HepG2 (cell line): ENCODE measurements around the gene SEPTIN10. TPM values are rescaled to one million over a fixed set of nuclear protein-coding genes. Genes with fewer than 3 reads are reported as not detected.

Experiments
- ATAC-seq: fragments of 200-7000 bp; cut with Tn5 transposase; 3 replicates; pipeline ENCODE4 v1.9.1; 2020; ENCODE audit warnings: mild to moderate bottlenecking, moderate library complexity
- BruUV-seq: library from RNA; stranded (reverse); fragments of 400-500 nt; replicated peaks from 2 replicates; lab custom pipeline; 2021; lab: Mats Ljungman, UMichigan
- CTCF ChIA-PET: fragments of 300-600 bp; formaldehyde crosslinking; extraction: SDS; loops from one replicate; lab custom pipeline; 2021; ENCODE audit warnings: low total read pairs, inconsistent platforms, low intra/inter-chr PET ratio; lab: Yijun Ruan, JAX
- POLR2A ChIA-PET: fragments of 350-600 bp; sonication (Branson Sonifier 250); formaldehyde crosslinking; loops from one replicate; lab custom pipeline; 2020; ENCODE audit warnings: antibody characterized with exemption, inconsistent platforms; lab: Yijun Ruan, JAX
- DNase-seq: peaks from one replicate; pipeline ENCODE4 v3.0.0-alpha.2; 2015; ENCODE audit warnings: low spot score
- FAIRE-seq: peaks from 3 replicates; lab custom pipeline; 2011; peaks lifted over from hg19 to GRCh38; lab: Jason Lieb, UNC
- H2AFZ ChIP-seq: one replicate; pipeline ENCODE4 v1.6.1; 2011; ENCODE audit warnings: low read length, inconsistent platforms
- H3K27ac ChIP-seq: fragments of 300-600 bp; 3 replicates; pipeline ENCODE4 v1.8.0; 2011; ENCODE audit warnings: mixed run types, mild to moderate bottlenecking, mixed read lengths, low read length, inconsistent platforms; ENCODE audit not compliant: insufficient read depth; ENCODE audit errors: extremely low read length
- H3K27me3 ChIP-seq, 2 experiments: fragments of 200-600 bp in 1 of 2; 2 replicates in 1 of 2; 3 replicates in 1 of 2; pipeline versions ENCODE4 v1.6.0 to v1.8.0; 2011; ENCODE audit warnings: low read length in 2 of 2, mild to moderate bottlenecking in 2 of 2, moderate library complexity in 2 of 2, inconsistent platforms in 1 of 2; ENCODE audit not compliant: insufficient read depth in 2 of 2, control insufficient read depth in 1 of 2
- H3K36me3 ChIP-seq, 2 experiments: fragments of 200-600 bp in 1 of 2; replicated peaks in 1 of 2; 2 replicates in 1 of 2; 3 replicates in 1 of 2; pipeline versions ENCODE4 v1.5.1 to v1.8.0; 2011; ENCODE audit warnings: low read length in 2 of 2, inconsistent platforms in 1 of 2; ENCODE audit not compliant: insufficient read depth in 2 of 2, control insufficient read depth in 1 of 2
- H3K4me1 ChIP-seq: 2 replicates; pipeline ENCODE4 v1.5.1; 2012; ENCODE audit warnings: low read length, inconsistent platforms; ENCODE audit not compliant: insufficient read depth
- H3K4me2 ChIP-seq: 2 replicates; pipeline ENCODE4 v1.6.0; 2011; ENCODE audit warnings: low read depth, low read length, inconsistent platforms
- H3K4me3 ChIP-seq, 3 experiments: fragments of 200-600 bp in 1 of 3; sonication (generic), shearing (Covaris generic) in 1 of 3; replicated peaks in 1 of 3; 2 replicates each; pipeline ENCODE4 v1.5.1; 2011 to 2016; ENCODE audit warnings: low read length in 3 of 3, inconsistent platforms in 2 of 3, low read depth in 2 of 3, mild to moderate bottlenecking in 2 of 3, control low read depth in 1 of 3, mixed read lengths in 1 of 3; ENCODE audit not compliant: insufficient read depth in 1 of 3
- H3K79me2 ChIP-seq: one replicate; pipeline ENCODE4 v1.6.1; 2011; ENCODE audit warnings: low read length, inconsistent platforms; ENCODE audit not compliant: insufficient read depth
- H3K9ac ChIP-seq: 2 replicates; pipeline ENCODE4 v1.6.0; 2011; ENCODE audit warnings: mild to moderate bottlenecking, low read depth, low read length, inconsistent platforms; ENCODE audit not compliant: insufficient read depth
- H3K9me3 ChIP-seq: 2 replicates; pipeline ENCODE4 v1.5.1; 2012; ENCODE audit warnings: mild to moderate bottlenecking, low read length
- H4K20me1 ChIP-seq: 2 replicates; pipeline ENCODE4 v1.6.0; 2011; ENCODE audit warnings: inconsistent platforms, mild to moderate bottlenecking, low read length, moderate library complexity; ENCODE audit not compliant: insufficient read depth
- ARID3A ChIP-seq: IDR thresholded peaks from 2 replicates; pipeline ENCODE4 v1.6.1; 2012; ENCODE audit warnings: low read depth, low read length, improper control_type of control experiment
- CENPT ChIP-seq: sonication (generic); formaldehyde crosslinking; IDR thresholded peaks from 2 replicates; pipeline ENCODE4 v1.8.0; 2022; ENCODE audit warnings: low read depth, mild to moderate bottlenecking, moderate library complexity, missing genetic modification reagents
- CTCF ChIP-seq: sonication (generic); formaldehyde crosslinking; IDR thresholded peaks from 2 replicates; pipeline ENCODE4 v1.5.0; 2020; ENCODE audit warnings: mild to moderate bottlenecking, missing genetic modification reagents, moderate library complexity
- GABPB1 ChIP-seq: IDR thresholded peaks from 2 replicates; pipeline ENCODE4 v1.6.1; 2016; ENCODE audit warnings: mild to moderate bottlenecking, missing genetic modification reagents, moderate library complexity, missing compliant biosample characterization
- HIC2 ChIP-seq: sonication (generic); formaldehyde crosslinking; IDR thresholded peaks from 2 replicates; pipeline ENCODE4 v1.9.0; 2022; ENCODE audit warnings: low read depth, missing genetic modification reagents
- HOXD1 ChIP-seq: sonication (generic); formaldehyde crosslinking; IDR thresholded peaks from 2 replicates; pipeline ENCODE4 v1.5.0; 2020; ENCODE audit warnings: missing genetic modification reagents
- ZNF225 ChIP-seq: sonication (generic); formaldehyde crosslinking; IDR thresholded peaks from 2 replicates; pipeline ENCODE4 v1.4.0; 2020; ENCODE audit warnings: mild to moderate bottlenecking, missing genetic modification reagents
- WGBS: methylation state at CpG from one replicate; pipeline ENCODE4 v1.1.6; 2017; ENCODE audit warnings: low lambda C conversion rate; 5-methylcytosine and 5-hydroxymethylcytosine counted together
- in situ Hi-C: cut with HindIII; loops from 2 replicates; pipeline ENCODE4 v1.10.0; 2017; ENCODE audit warnings: low pct_unique_long_range_greater_than_20kb; ENCODE audit not compliant: extremely low pct_ligation_motif_present
- intact Hi-C: fragments of 100-400 bp; cut with micrococcal nuclease; formaldehyde crosslinking; loops from one replicate; pipeline ENCODE4 v1.10.0; 2022; ENCODE audit not compliant: unreplicated experiment
- polyA plus RNA-seq, 8 experiments: library from polyadenylated mRNA; depleted of rRNA in 3 of 8; stranded (reverse) in 7 of 8; unstranded in 1 of 8; fragments of >200 nt; fragmentation: Illumina TruSeq in 4 of 8; extraction: Trizol in 4 of 8; gene quantifications; 2 replicates each; pipeline versions ENCODE4 v1.2.1 to v1.2.3, GENCODE V29; 2011 to 2016; ENCODE audit warnings: low read depth in 4 of 8, missing spikeins in 1 of 8, mixed read lengths in 1 of 8; ENCODE audit not compliant: insufficient read depth in 1 of 8
- total RNA-seq, 5 experiments: library from RNA; depleted of rRNA; stranded (reverse); fragments of >200 nt; fragmentation: Illumina TruSeq; extraction: Trizol; gene quantifications; 2 replicates each; pipeline ENCODE4 v1.2.3, GENCODE V29; 2016; ENCODE audit warnings: low read depth in 1 of 5
- TF ChIP-seq, protein P1 (sequence below), 2 experiments: sonication (generic) in 1 of 2; formaldehyde crosslinking in 1 of 2; IDR thresholded peaks; 2 replicates each; pipeline versions ENCODE4 v1.4.0 to v1.6.1; 2018 to 2020; ENCODE audit warnings: missing genetic modification reagents in 2 of 2, borderline replicate concordance in 1 of 2, low read depth in 1 of 2, mild to moderate bottlenecking in 1 of 2, missing biosample characterization in 1 of 2
- TF ChIP-seq, protein P2 (sequence below): sonication (generic); formaldehyde crosslinking; IDR thresholded peaks from 2 replicates; pipeline ENCODE4 v1.8.0; 2022; ENCODE audit warnings: missing genetic modification reagents, mild to moderate bottlenecking, borderline replicate concordance
- TF ChIP-seq, protein P3 (sequence below): sonication (generic); formaldehyde crosslinking; IDR thresholded peaks from 2 replicates; pipeline ENCODE4 v1.5.1; 2020; ENCODE audit warnings: mild to moderate bottlenecking, moderate library complexity, missing genetic modification reagents

The SEPTIN10 gene
- total and polyA plus RNA-seq, 2 of the 13 experiments (the other 11 are each of a cell fraction or from before 2014, with no cell fraction given): 45.8 to 67.5 TPM

GRCh38 chr2:109510136-109511028, 103.4 kb downstream of the SEPTIN10 start:
- Histone ChIP-seq H3K27ac (no peak overlapping the region), H2AFZ (no peak overlapping the region), H3K27me3 (peaks cover 1 to 29% of the 10 kb centered on the region in 2 experiments; a peak in 3 of 5 replicates), H3K4me2 (no peak overlapping the region), H3K9ac (no peak overlapping the region), H3K4me1 (peaks cover 5% of the 10 kb centered on the region; the same call in 1 of the 2 replicates), H4K20me1 (no peaks in the 10 kb centered on the region; the same call in 1 of the 2 replicates), H3K9me3 (no peaks in the 10 kb centered on the region), H3K79me2 (no peaks in the 10 kb centered on the region), H3K36me3 (no peaks in the 10 kb centered on the region), H3K4me3 (no peak overlapping the region)
- ChIA-PET POLR2A (no interaction called here), CTCF (interaction anchor here (2.5 kb wide), 1 partner anchor 383 kb away, joined by 38 read pairs; the partner anchor contains the start of gene SH3RF3)
- peak; percentile 75 for DNase-seq
- no TSS peak for BruUV-seq
- intact Hi-C loops (no loop called here), in situ Hi-C loops (no loop called here)
- WGBS: 24% methylated on average over 18 of the region's 19 CpGs
- FAIRE-seq: peak; percentile 90
- peak; percentile 81 for ATAC-seq
- peak; percentile 82 for TF ChIP-seq HIC2 (CRISPR knock-in tag)
- TF ChIP-seq, protein P1, sequence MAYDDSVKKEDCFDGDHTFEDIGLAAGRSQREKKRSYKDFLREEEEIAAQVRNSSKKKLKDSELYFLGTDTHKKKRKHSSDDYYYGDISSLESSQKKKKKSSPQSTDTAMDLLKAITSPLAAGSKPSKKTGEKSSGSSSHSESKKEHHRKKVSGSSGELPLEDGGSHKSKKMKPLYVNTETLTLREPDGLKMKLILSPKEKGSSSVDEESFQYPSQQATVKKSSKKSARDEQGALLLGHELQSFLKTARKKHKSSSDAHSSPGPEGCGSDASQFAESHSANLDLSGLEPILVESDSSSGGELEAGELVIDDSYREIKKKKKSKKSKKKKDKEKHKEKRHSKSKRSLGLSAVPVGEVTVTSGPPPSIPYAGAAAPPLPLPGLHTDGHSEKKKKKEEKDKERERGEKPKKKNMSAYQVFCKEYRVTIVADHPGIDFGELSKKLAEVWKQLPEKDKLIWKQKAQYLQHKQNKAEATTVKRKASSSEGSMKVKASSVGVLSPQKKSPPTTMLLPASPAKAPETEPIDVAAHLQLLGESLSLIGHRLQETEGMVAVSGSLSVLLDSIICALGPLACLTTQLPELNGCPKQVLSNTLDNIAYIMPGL (CRISPR knock-in tag; IDR thresholded peaks at IDR 0.05; ENCODE audit: borderline replicate concordance in 1 of 2, low read depth in 1 of 2): 0 out of 4 replicates have a peak, but pooled peaks of 1 of the 2 experiments have one; percentile 11
- no peak for TF ChIP-seq CENPT (CRISPR knock-in tag)
- no peak for TF ChIP-seq HOXD1 (CRISPR knock-in tag)
- TF ChIP-seq ZNF225 (CRISPR knock-in tag): 0 out of 2 replicates have a peak, but pooled peaks have one; percentile 18
- TF ChIP-seq, protein P2, sequence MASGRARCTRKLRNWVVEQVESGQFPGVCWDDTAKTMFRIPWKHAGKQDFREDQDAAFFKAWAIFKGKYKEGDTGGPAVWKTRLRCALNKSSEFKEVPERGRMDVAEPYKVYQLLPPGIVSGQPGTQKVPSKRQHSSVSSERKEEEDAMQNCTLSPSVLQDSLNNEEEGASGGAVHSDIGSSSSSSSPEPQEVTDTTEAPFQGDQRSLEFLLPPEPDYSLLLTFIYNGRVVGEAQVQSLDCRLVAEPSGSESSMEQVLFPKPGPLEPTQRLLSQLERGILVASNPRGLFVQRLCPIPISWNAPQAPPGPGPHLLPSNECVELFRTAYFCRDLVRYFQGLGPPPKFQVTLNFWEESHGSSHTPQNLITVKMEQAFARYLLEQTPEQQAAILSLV (CRISPR knock-in tag): peak; percentile 42; the same call in 1 of the 2 replicates
- peak; percentile 97 for TF ChIP-seq CTCF (CRISPR knock-in tag)
- no peak for TF ChIP-seq ARID3A
- TF ChIP-seq, protein P3, sequence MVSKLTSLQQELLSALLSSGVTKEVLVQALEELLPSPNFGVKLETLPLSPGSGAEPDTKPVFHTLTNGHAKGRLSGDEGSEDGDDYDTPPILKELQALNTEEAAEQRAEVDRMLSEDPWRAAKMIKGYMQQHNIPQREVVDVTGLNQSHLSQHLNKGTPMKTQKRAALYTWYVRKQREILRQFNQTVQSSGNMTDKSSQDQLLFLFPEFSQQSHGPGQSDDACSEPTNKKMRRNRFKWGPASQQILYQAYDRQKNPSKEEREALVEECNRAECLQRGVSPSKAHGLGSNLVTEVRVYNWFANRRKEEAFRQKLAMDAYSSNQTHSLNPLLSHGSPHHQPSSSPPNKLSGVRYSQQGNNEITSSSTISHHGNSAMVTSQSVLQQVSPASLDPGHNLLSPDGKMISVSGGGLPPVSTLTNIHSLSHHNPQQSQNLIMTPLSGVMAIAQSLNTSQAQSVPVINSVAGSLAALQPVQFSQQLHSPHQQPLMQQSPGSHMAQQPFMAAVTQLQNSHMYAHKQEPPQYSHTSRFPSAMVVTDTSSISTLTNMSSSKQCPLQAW: 0 out of 2 replicates have a peak, but pooled peaks have one; percentile 23
- TF ChIP-seq GABPB1 (CRISPR knock-in tag): 0 out of 2 replicates have a peak, but pooled peaks have one; percentile 27
